OCI-LY7 (cell line): Measurements from ENCODE around the gene NEIL3.

Source experiments
- EZH2phosphoT487 ChIP-seq: fragments of 200-600 bp; sonication (generic); IDR thresholded peaks from 2 replicates; pipeline ENCODE4 v1.6.1; 2018; ENCODE audit warnings: low read depth, borderline replicate concordance, mild to moderate bottlenecking, mixed run types, antibody characterized with exemption, low read length, moderate library complexity, mixed read lengths
- TF ChIP-seq, protein P1 (sequence below): fragments of 200-600 bp; sonication (generic); conservative IDR thresholded peaks from 2 replicates; pipeline ENCODE4 v1.5.1; 2014; ENCODE audit warnings: mild to moderate bottlenecking, antibody characterized with exemption, low read length, moderate library complexity, mixed read lengths

- TF ChIP-seq, protein P1, sequence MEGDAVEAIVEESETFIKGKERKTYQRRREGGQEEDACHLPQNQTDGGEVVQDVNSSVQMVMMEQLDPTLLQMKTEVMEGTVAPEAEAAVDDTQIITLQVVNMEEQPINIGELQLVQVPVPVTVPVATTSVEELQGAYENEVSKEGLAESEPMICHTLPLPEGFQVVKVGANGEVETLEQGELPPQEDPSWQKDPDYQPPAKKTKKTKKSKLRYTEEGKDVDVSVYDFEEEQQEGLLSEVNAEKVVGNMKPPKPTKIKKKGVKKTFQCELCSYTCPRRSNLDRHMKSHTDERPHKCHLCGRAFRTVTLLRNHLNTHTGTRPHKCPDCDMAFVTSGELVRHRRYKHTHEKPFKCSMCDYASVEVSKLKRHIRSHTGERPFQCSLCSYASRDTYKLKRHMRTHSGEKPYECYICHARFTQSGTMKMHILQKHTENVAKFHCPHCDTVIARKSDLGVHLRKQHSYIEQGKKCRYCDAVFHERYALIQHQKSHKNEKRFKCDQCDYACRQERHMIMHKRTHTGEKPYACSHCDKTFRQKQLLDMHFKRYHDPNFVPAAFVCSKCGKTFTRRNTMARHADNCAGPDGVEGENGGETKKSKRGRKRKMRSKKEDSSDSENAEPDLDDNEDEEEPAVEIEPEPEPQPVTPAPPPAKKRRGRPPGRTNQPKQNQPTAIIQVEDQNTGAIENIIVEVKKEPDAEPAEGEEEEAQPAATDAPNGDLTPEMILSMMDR = no peak
- TF ChIP-seq EZH2phosphoT487 = no peak
Observed at GRCh38 chr4:177313263-177313662, 3.6 kb downstream of the NEIL3 start.
